Measurements from ENCODE around the gene CDH24. TPM values are rescaled to one million over a fixed set of nuclear protein-coding genes. Genes with fewer than 3 reads are reported as not detected.

CDH24 gene
- total and polyA plus RNA-seq, 2 of the 13 experiments (the other 11 are each of a cell fraction or from before 2014, with no cell fraction given): 0.69 to 0.99 TPM

- TF ChIP-seq ZSCAN12 (CRISPR knock-in tag; IDR thresholded peaks at IDR 0.05) (no peak), ZNF562 (CRISPR knock-in tag; IDR thresholded peaks at IDR 0.05; ENCODE audit: borderline replicate concordance) (no peak), MIER3 (CRISPR knock-in tag; IDR thresholded peaks at IDR 0.05; ENCODE audit: borderline replicate concordance) (no peak), PLRG1 (conservative IDR thresholded peaks at IDR 0.05) (no peak), ZBED4 (CRISPR knock-in tag; IDR thresholded peaks at IDR 0.05; ENCODE audit: borderline replicate concordance) (no peak), ZNF598 (CRISPR knock-in tag; IDR thresholded peaks at IDR 0.05; ENCODE audit: borderline replicate concordance) (0 out of 2 replicates have a peak, but pooled peaks have one; percentile 48), ZNF44 (CRISPR knock-in tag; IDR thresholded peaks at IDR 0.05) (0 out of 2 replicates have a peak, but pooled peaks have one; percentile 55), ZNF143 (CRISPR knock-in tag; IDR thresholded peaks at IDR 0.05) (no peak), ZNF780A (CRISPR knock-in tag; IDR thresholded peaks at IDR 0.05) (no peak), TCF12 (IDR thresholded peaks at IDR 0.05) (no peak), TCF12 (CRISPR knock-in tag; IDR thresholded peaks at IDR 0.05) (no peak), ZNF644 (CRISPR knock-in tag; IDR thresholded peaks at IDR 0.05; ENCODE audit: low read depth) (no peak), ZNF224 (CRISPR knock-in tag; IDR thresholded peaks at IDR 0.05) (no peak), ZNF576 (CRISPR knock-in tag; IDR thresholded peaks at IDR 0.05) (no peak), NR1H2 (CRISPR knock-in tag; IDR thresholded peaks at IDR 0.05; ENCODE audit: borderline replicate concordance, low read depth) (no peak), ZNF253 (CRISPR knock-in tag; IDR thresholded peaks at IDR 0.05; ENCODE audit: borderline replicate concordance) (0 out of 2 replicates have a peak, but pooled peaks have one; percentile 11), RFXANK (CRISPR knock-in tag; IDR thresholded peaks at IDR 0.05) (peak; percentile 51; the same call in 1 of the 2 replicates), JDP2 (CRISPR knock-in tag; IDR thresholded peaks at IDR 0.05; ENCODE audit: borderline replicate concordance) (no peak), ZNF33B (CRISPR knock-in tag; IDR thresholded peaks at IDR 0.05) (no peak), NFKBIZ (CRISPR knock-in tag; IDR thresholded peaks at IDR 0.05) (no peak), ZNF883 (CRISPR knock-in tag; IDR thresholded peaks at IDR 0.05; ENCODE audit: not compliant biosample characterization) (no peak), ZSCAN30 (CRISPR knock-in tag; IDR thresholded peaks at IDR 0.05) (no peak), RFXAP (CRISPR knock-in tag; IDR thresholded peaks at IDR 0.05; ENCODE audit: borderline replicate concordance) (no peak), MYNN (CRISPR knock-in tag; IDR thresholded peaks at IDR 0.05; ENCODE audit: low read depth) (no peak), ZNF292 (CRISPR knock-in tag; IDR thresholded peaks at IDR 0.05; ENCODE audit: borderline replicate concordance, low read depth) (no peak), TMF1 (CRISPR knock-in tag; IDR thresholded peaks at IDR 0.05; ENCODE audit: low read depth) (no peak)
- TF ChIP-seq, protein P1, sequence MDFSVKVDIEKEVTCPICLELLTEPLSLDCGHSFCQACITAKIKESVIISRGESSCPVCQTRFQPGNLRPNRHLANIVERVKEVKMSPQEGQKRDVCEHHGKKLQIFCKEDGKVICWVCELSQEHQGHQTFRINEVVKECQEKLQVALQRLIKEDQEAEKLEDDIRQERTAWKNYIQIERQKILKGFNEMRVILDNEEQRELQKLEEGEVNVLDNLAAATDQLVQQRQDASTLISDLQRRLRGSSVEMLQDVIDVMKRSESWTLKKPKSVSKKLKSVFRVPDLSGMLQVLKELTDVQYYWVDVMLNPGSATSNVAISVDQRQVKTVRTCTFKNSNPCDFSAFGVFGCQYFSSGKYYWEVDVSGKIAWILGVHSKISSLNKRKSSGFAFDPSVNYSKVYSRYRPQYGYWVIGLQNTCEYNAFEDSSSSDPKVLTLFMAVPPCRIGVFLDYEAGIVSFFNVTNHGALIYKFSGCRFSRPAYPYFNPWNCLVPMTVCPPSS (IDR thresholded peaks at IDR 0.05): no peak
Measured at GRCh38 chr14:23091294-23092225, 34.2 kb upstream of the CDH24 start (continued).
